Lower leg skin (tissue), 4 donors: ENCODE results near the gene EPHA3. TPM values are rescaled to one million over a fixed set of nuclear protein-coding genes. Genes with fewer than 3 reads are reported as not detected.

Source experiments
- DNase-seq, 2 donors: peaks; one replicate each; pipeline ENCODE4 v3.0.0-alpha.2; 2019; ENCODE audit warnings: low spot score in 2 of 2
- H3K4me3 ChIP-seq: fragments of 200-600 bp; sonication (generic); 2 replicates; pipeline ENCODE4 v1.5.1; 2017; ENCODE audit warnings: mild to moderate bottlenecking, low read depth; ENCODE audit not compliant: poor library complexity, severe bottlenecking
- POLR2A ChIP-seq, 2 donors: fragments of 450-650 bp; IDR thresholded peaks; one replicate each; pipeline ENCODE4 v1.6.1; 2016 to 2017; ENCODE audit warnings: antibody characterized with exemption in 2 of 2, mild to moderate bottlenecking in 1 of 2, moderate library complexity in 1 of 2
- WGBS, 2 donors: methylation state at CpG; one replicate each; pipeline ENCODE4 v1.1.5; 2018; 5-methylcytosine and 5-hydroxymethylcytosine counted together
- intact Hi-C: fragments of 100-400 bp; cut with DNase I; formaldehyde crosslinking; loops from one replicate; pipeline ENCODE4 v1.15.0; 2023; ENCODE audit warnings: low total_unique reads
- total RNA-seq, 4 donors: library from RNA; depleted of rRNA; stranded (reverse); fragments of >200 nt; gene quantifications; one replicate each; pipeline ENCODE4 v1.1.0, GENCODE V29; 2016
- TF ChIP-seq, protein P1 (sequence below), 3 donors: fragments of 450-650 bp; IDR thresholded peaks; one replicate each; pipeline ENCODE4 v1.5.1; 2016; ENCODE audit warnings: antibody characterized with exemption in 3 of 3, mild to moderate bottlenecking in 3 of 3, moderate library complexity in 2 of 3

Gene EPHA3
- total RNA-seq, result 1 to 10 TPM in 2 of 4 donors, under 1 TPM in 2; 0.30 to 2.8 (median 1.0) TPM

DNA sequence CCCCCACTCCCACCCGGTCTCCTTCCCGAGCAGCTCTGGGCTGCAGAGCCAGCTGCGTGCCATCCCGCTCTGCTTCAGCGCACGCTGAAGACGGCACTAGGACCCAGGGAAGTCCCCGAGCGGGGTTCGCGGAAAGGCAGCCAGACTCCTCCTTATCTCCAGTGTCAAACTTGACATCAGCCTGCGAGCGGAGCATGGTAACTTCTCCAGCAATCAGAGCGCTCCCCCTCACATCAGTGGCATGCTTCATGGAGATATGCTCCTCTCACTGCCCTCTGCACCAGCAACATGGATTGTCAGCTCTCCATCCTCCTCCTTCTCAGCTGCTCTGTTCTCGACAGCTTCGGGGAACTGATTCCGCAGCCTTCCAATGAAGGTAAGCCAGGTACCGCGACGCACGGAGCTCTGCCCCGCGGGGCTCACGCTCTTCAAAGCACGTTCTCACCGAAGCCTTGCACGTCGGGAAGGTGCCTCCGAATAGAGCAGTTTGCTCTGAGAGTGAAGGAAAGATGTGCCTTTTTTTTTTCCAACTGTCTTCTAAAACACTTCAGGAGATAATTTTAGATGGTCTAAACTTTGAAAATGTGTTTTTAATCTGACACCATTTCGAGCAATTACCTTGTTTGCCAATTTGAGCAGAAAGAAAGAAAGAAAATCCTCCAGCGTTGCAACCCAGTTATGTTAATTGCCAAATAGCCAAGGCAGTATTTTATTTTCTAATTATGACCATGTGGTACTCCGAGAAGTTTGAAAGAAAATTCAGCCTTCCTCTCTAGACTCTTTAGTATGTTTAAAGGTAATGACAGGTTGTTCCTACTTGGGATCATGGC lies at the start of gene EPHA3:
TSS of gene EPHA3 (plus strand) at position 161 of the 830 bp plus-strand sequence. CDS start at position 289, 128 bp downstream.
- H3K4me3 ChIP-seq, result peak within 1 kb of the TSS; percentile 10
- intact Hi-C loops, result no loop called here
- TF ChIP-seq POLR2A (IDR thresholded peaks at IDR 0.05), result no peak
- TF ChIP-seq, protein P1, sequence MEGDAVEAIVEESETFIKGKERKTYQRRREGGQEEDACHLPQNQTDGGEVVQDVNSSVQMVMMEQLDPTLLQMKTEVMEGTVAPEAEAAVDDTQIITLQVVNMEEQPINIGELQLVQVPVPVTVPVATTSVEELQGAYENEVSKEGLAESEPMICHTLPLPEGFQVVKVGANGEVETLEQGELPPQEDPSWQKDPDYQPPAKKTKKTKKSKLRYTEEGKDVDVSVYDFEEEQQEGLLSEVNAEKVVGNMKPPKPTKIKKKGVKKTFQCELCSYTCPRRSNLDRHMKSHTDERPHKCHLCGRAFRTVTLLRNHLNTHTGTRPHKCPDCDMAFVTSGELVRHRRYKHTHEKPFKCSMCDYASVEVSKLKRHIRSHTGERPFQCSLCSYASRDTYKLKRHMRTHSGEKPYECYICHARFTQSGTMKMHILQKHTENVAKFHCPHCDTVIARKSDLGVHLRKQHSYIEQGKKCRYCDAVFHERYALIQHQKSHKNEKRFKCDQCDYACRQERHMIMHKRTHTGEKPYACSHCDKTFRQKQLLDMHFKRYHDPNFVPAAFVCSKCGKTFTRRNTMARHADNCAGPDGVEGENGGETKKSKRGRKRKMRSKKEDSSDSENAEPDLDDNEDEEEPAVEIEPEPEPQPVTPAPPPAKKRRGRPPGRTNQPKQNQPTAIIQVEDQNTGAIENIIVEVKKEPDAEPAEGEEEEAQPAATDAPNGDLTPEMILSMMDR (IDR thresholded peaks at IDR 0.05), result no peak
- 1 to 4% methylated on average over 28 to 29 of the region's 32 CpGs for WGBS, 2 donors
- DNase-seq, result peak; percentile 18 to 90

DNA sequence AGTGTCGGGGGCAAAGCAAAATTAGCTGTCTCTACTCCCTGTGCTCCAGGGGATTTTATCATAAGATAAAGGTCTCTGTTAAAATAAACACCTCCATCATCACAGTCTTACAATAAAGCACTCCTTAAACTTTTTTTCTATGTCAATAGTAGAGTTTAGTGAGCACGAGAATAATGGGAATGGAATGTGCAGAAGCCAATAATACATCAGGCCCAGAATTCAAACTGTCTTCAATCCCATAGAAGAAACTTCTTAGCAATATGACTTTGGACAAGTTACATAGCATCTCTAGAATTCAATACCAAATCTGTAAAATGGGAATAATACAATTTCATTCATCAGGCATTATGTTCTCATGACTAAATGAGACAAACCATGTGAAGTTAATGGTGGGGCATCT lies 49.0 kb upstream of the EPHA3 start:
- no peak for TF ChIP-seq POLR2A (IDR thresholded peaks at IDR 0.05)
- TF ChIP-seq, protein P1 (IDR thresholded peaks at IDR 0.05), result no peak
- intact Hi-C loops, result no loop called here
- WGBS, 2 donors, result 80 to 84% methylated on average over 2 of the region's 2 CpGs
- H3K4me3 ChIP-seq, result no peak overlapping the region
- DNase-seq, result no peak

DNA sequence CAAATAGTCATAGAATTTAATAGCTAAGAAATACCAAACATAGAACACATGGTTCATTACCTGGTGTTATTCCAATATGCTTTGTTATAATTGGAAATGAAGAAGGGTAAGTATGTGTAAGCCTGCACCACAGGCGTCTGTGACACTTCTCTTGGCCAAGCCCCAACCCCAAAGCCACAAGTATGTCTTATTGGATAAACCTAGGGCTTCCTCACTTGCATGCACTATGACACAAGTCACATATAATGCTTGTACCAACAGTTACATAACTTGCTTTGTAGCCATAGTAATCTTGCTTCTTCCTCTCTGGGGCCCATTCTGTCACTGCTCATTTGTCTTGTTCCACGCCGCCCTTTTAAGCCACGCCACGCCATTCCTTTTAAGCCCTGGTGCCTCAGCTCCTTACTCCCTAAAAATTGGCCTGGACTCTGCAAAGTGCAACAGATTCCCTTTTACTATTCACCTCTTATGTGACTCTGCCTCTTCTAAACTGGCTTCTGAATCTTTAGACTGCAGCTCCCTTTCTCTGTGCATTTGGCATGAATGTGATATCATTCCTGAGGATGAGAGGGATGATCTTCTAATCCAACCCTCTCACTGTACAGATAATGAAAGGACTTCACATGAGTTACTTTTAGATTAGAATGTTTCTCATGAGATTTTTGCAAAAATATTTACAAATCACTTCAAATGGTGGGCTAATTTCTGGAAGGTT lies 48.1 kb upstream of the EPHA3 start:
- intact Hi-C loops, result no loop called here
- no peak overlapping the region for H3K4me3 ChIP-seq
- TF ChIP-seq, protein P1 (IDR thresholded peaks at IDR 0.05), result no peak
- WGBS, 2 donors, result 62 to 68% methylated on average over 5 of the region's 5 CpGs
- peak in 1 of 2 donors; percentile 23 for DNase-seq

DNA sequence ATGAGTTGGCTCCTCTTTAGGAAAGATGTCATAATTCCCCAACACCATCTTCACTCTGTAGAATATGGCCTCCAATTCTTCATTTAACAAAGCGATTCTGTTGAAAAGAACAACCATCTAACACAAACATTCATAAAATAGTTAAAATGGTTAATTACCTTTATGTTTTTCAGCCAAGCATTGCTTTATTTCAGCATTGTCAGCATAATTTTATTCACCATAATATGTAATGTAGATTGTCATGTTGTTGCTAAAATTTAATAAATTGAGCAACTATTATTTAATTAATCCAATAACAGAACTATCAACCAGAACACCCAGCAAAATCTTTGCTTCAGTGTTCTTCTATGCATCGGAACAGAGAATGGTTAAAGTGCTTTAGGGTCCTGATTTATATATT lies 46.2 kb upstream of the EPHA3 start:
- DNase-seq, result no peak
- no peak for TF ChIP-seq POLR2A (IDR thresholded peaks at IDR 0.05)
- TF ChIP-seq, protein P1 (IDR thresholded peaks at IDR 0.05), result no peak
- H3K4me3 ChIP-seq, result no peak overlapping the region
- intact Hi-C loops, result no loop called here
- 93 to 98% methylated on average over 2 of the region's 2 CpGs for WGBS, 2 donors

DNA sequence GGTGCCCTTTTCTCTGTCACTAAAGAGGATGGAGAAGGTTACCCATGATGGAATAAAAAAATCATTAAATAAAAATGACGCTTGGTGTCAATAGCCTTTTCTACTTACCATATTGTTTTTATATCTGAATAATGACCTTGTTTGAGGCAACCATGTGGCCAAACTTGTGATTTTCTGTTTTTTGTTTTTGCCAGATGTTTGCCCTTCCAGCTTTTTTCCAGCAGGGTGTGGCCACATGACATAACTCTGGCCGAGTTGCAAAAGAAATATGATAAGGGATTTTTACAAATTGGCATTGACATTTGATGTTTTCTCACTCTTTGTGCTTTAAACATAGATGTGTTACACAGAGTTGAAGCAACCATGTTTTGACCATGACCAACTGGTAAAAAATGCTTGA lies 39.7 kb upstream of the EPHA3 start:
- H3K4me3 ChIP-seq, result no peak overlapping the region
- intact Hi-C loops, result no loop called here
- no peak for TF ChIP-seq POLR2A (IDR thresholded peaks at IDR 0.05)
- TF ChIP-seq, protein P1 (IDR thresholded peaks at IDR 0.05), result no peak
- WGBS, 2 donors, result 35 to 39% methylated on average over 2 of the region's 2 CpGs
- DNase-seq, result no peak
